ENCODE results near the gene DIAPH2.

DNA sequence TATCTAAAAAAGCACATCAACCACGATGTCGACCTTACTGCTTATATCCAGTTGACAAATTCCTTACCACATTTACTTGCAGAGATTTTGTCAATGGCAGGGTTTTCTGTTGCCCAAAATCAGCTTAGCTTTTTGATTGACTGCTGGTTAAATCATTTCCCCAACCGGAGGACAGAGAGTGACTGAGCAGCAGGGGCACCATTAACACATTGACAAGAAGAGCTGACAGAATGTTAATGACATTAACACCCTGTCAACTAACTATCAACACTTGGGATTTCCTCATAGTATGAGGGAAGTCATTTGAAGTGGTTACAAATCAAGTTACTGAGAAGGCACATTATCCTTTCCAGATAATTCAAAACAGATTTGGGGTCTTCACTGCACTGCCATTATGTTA is 567.5 kb downstream of the DIAPH2 start:
- TF ChIP-seq, protein P1, sequence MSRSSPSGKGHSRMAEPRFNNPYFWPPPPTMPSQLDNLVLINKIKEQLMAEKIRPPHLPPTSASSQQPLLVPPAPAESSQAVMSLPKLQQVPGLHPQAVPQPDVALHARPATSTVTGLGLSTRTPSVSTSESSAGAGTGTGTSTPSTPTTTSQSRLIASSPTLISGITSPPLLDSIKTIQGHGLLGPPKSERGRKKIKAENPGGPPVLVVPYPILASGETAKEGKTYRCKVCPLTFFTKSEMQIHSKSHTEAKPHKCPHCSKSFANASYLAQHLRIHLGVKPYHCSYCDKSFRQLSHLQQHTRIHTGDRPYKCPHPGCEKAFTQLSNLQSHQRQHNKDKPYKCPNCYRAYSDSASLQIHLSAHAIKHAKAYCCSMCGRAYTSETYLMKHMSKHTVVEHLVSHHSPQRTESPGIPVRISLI (CRISPR knock-in tag; IDR thresholded peaks at IDR 0.05; ENCODE audit: borderline replicate concordance), result no peak
- TF ChIP-seq, protein P2, sequence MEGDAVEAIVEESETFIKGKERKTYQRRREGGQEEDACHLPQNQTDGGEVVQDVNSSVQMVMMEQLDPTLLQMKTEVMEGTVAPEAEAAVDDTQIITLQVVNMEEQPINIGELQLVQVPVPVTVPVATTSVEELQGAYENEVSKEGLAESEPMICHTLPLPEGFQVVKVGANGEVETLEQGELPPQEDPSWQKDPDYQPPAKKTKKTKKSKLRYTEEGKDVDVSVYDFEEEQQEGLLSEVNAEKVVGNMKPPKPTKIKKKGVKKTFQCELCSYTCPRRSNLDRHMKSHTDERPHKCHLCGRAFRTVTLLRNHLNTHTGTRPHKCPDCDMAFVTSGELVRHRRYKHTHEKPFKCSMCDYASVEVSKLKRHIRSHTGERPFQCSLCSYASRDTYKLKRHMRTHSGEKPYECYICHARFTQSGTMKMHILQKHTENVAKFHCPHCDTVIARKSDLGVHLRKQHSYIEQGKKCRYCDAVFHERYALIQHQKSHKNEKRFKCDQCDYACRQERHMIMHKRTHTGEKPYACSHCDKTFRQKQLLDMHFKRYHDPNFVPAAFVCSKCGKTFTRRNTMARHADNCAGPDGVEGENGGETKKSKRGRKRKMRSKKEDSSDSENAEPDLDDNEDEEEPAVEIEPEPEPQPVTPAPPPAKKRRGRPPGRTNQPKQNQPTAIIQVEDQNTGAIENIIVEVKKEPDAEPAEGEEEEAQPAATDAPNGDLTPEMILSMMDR (CRISPR knock-in tag; IDR thresholded peaks at IDR 0.05), result no peak
- TF ChIP-seq, protein P3, sequence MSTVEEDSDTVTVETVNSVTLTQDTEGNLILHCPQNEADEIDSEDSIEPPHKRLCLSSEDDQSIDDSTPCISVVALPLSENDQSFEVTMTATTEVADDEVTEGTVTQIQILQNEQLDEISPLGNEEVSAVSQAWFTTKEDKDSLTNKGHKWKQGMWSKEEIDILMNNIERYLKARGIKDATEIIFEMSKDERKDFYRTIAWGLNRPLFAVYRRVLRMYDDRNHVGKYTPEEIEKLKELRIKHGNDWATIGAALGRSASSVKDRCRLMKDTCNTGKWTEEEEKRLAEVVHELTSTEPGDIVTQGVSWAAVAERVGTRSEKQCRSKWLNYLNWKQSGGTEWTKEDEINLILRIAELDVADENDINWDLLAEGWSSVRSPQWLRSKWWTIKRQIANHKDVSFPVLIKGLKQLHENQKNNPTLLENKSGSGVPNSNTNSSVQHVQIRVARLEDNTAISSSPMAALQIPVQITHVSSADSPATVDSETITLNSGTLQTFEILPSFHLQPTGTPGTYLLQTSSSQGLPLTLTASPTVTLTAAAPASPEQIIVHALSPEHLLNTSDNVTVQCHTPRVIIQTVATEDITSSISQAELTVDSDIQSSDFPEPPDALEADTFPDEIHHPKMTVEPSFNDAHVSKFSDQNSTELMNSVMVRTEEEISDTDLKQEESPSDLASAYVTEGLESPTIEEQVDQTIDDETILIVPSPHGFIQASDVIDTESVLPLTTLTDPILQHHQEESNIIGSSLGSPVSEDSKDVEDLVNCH (CRISPR knock-in tag; IDR thresholded peaks at IDR 0.05), result no peak
- TF ChIP-seq, protein P4, sequence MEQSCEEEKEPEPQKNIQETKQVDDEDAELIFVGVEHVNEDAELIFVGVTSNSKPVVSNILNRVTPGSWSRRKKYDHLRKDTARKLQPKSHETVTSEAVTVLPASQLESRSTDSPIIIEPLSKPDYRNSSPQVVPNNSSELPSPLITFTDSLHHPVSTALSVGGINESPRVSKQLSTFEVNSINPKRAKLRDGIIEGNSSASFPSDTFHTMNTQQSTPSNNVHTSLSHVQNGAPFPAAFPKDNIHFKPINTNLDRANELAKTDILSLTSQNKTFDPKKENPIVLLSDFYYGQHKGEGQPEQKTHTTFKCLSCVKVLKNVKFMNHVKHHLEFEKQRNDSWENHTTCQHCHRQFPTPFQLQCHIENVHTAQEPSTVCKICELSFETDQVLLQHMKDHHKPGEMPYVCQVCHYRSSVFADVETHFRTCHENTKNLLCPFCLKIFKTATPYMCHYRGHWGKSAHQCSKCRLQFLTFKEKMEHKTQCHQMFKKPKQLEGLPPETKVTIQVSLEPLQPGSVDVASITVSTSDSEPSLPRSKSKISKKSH (CRISPR knock-in tag; IDR thresholded peaks at IDR 0.05; ENCODE audit: borderline replicate concordance), result no peak
- TF ChIP-seq, protein P5, sequence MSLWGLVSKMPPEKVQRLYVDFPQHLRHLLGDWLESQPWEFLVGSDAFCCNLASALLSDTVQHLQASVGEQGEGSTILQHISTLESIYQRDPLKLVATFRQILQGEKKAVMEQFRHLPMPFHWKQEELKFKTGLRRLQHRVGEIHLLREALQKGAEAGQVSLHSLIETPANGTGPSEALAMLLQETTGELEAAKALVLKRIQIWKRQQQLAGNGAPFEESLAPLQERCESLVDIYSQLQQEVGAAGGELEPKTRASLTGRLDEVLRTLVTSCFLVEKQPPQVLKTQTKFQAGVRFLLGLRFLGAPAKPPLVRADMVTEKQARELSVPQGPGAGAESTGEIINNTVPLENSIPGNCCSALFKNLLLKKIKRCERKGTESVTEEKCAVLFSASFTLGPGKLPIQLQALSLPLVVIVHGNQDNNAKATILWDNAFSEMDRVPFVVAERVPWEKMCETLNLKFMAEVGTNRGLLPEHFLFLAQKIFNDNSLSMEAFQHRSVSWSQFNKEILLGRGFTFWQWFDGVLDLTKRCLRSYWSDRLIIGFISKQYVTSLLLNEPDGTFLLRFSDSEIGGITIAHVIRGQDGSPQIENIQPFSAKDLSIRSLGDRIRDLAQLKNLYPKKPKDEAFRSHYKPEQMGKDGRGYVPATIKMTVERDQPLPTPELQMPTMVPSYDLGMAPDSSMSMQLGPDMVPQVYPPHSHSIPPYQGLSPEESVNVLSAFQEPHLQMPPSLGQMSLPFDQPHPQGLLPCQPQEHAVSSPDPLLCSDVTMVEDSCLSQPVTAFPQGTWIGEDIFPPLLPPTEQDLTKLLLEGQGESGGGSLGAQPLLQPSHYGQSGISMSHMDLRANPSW (CRISPR knock-in tag; IDR thresholded peaks at IDR 0.05; ENCODE audit: borderline replicate concordance), result no peak
- TF ChIP-seq, protein P6, sequence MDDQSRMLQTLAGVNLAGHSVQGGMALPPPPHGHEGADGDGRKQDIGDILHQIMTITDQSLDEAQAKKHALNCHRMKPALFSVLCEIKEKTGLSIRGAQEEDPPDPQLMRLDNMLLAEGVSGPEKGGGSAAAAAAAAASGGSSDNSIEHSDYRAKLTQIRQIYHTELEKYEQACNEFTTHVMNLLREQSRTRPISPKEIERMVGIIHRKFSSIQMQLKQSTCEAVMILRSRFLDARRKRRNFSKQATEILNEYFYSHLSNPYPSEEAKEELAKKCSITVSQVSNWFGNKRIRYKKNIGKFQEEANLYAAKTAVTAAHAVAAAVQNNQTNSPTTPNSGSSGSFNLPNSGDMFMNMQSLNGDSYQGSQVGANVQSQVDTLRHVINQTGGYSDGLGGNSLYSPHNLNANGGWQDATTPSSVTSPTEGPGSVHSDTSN (CRISPR knock-in tag; IDR thresholded peaks at IDR 0.05; ENCODE audit: borderline replicate concordance), result no peak
- TF ChIP-seq SALL1 (CRISPR knock-in tag; IDR thresholded peaks at IDR 0.05), result no peak

Data from HepG2 (cell line).